ENCODE results near the gene FRAT2. TPM values are rescaled to one million over a fixed set of nuclear protein-coding genes. Genes with fewer than 3 reads are reported as not detected.
"Not testable (repeated sequence)": the region's sequence is repeated elsewhere in the genome, so short reads cannot be mapped to it uniquely, and the experiment has no call there.

The FRAT2 gene
- total RNA-seq, 4 donors from 2014 or later: 14.6 to 28.2 (median 23.3) TPM

DNA sequence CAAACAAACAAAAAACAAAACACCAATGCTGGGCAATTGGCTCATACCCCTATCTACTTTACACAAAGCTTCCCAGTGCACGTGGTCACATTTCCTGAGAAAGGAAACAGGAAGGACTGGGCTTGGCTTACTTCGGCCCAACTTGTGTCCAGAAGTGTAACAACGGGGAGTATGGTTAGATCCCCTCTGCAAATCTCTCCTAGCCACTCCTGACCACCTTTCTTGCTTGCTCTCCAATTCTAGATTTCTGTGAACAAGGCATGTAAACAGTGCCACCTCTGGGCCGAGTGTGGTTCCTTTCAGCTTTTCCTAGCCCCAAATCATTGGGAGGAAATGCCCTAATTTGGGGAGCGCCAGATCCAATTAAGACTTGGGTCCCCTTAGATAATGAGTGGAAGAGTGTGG is 21.0 kb upstream of the FRAT2 start:
- 46 to 52% methylated on average over 5 of the region's 5 CpGs for WGBS, 2 donors
- no peaks in the 10 kb centered on the region for H3K9me3 ChIP-seq
- peaks cover 0 to 49% (median 0%) of the 10 kb centered on the region in 3 donors for H3K36me3 ChIP-seq
- no peak overlapping the region for H3K27ac ChIP-seq
- H3K27me3 ChIP-seq: no peaks in the 10 kb centered on the region
- no peak overlapping the region for H3K4me3 ChIP-seq
- TF ChIP-seq EP300 (IDR thresholded peaks at IDR 0.05) (peak in 1 of 2 donors; percentile 23), POLR2A (IDR thresholded peaks at IDR 0.05) (no peak)
- TF ChIP-seq, protein P1, sequence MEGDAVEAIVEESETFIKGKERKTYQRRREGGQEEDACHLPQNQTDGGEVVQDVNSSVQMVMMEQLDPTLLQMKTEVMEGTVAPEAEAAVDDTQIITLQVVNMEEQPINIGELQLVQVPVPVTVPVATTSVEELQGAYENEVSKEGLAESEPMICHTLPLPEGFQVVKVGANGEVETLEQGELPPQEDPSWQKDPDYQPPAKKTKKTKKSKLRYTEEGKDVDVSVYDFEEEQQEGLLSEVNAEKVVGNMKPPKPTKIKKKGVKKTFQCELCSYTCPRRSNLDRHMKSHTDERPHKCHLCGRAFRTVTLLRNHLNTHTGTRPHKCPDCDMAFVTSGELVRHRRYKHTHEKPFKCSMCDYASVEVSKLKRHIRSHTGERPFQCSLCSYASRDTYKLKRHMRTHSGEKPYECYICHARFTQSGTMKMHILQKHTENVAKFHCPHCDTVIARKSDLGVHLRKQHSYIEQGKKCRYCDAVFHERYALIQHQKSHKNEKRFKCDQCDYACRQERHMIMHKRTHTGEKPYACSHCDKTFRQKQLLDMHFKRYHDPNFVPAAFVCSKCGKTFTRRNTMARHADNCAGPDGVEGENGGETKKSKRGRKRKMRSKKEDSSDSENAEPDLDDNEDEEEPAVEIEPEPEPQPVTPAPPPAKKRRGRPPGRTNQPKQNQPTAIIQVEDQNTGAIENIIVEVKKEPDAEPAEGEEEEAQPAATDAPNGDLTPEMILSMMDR (IDR thresholded peaks at IDR 0.05): peak in 4 of 5 experiments; percentile 13 to 61 (median 39)
- H3K4me1 ChIP-seq: peaks cover 0 to 11% (median 0%) of the 10 kb centered on the region in 4 donors
- DNase-seq (ENCODE audit: low spot score in 2 of 2): peak in 1 of 2 donors; percentile 31

DNA sequence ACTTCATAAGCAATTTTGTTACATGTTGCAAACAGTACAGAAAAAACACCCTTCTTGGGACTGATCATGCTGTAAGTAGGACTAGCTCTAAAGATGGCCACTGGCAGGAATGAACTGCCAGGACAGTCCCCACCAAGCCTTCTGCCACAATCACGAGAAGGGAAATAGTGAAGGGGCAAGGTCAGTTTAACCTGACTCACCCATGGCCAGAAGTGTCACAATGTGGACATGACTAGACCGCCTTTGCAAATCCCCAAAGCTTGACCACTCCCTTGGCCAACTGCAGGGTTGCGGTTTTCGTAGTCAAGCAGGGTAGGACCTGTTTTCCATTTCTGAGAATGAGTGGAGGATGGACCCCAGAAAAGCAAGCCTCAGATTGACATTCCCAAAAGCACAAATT is 19.4 kb upstream of the FRAT2 start:
- peaks cover 0 to 11% (median 0%) of the 10 kb centered on the region in 4 donors for H3K4me1 ChIP-seq
- H3K27me3 ChIP-seq: no peaks in the 10 kb centered on the region
- H3K4me3 ChIP-seq: no peak overlapping the region
- DNase-seq (ENCODE audit: low spot score in 2 of 2): no peak
- no peak overlapping the region for H3K27ac ChIP-seq
- 85 to 90% methylated on average over 4 of the region's 4 CpGs for WGBS, 2 donors
- TF ChIP-seq, protein P1 (IDR thresholded peaks at IDR 0.05): no peak
- TF ChIP-seq EP300 (IDR thresholded peaks at IDR 0.05): no peak
- no peak for TF ChIP-seq POLR2A (IDR thresholded peaks at IDR 0.05)
- H3K36me3 ChIP-seq: peaks cover 0 to 33% (median 0%) of the 10 kb centered on the region in 3 donors
- H3K9me3 ChIP-seq: no peaks in the 10 kb centered on the region

- H3K27me3 ChIP-seq: no peaks in the 10 kb centered on the region
- 91 to 95% methylated on average over 12 of the region's 12 CpGs for WGBS, 2 donors
- TF ChIP-seq POLR2A (IDR thresholded peaks at IDR 0.05): no peak
- no peak for TF ChIP-seq EP300 (IDR thresholded peaks at IDR 0.05)
- TF ChIP-seq, protein P1 (IDR thresholded peaks at IDR 0.05): no peak
Observed at GRCh38 chr10:97349752-97350513, 15.4 kb upstream of the FRAT2 start.

GRCh38 chr10:97347317-97347716 is 12.8 kb upstream of the FRAT2 start:
- no peak for DNase-seq (ENCODE audit: low spot score in 2 of 2)
- no peak for TF ChIP-seq EP300 (IDR thresholded peaks at IDR 0.05)
- TF ChIP-seq, protein P1 (IDR thresholded peaks at IDR 0.05): no peak
- no peak for TF ChIP-seq POLR2A (IDR thresholded peaks at IDR 0.05)
- no peaks in the 10 kb centered on the region for H3K36me3 ChIP-seq
- no peaks in the 10 kb centered on the region for H3K9me3 ChIP-seq
- 95 to 97% methylated on average over 4 of the region's 4 CpGs for WGBS, 2 donors
- no peak overlapping the region for H3K27ac ChIP-seq
- no peaks in the 10 kb centered on the region for H3K27me3 ChIP-seq
- H3K4me3 ChIP-seq: no peak overlapping the region
- no peaks in the 10 kb centered on the region for H3K4me1 ChIP-seq

More at GRCh38 chr10:97349752-97350513, 15.4 kb upstream of the FRAT2 start:
- H3K4me3 ChIP-seq: no peak overlapping the region
- no peaks in the 10 kb centered on the region for H3K36me3 ChIP-seq
- H3K9me3 ChIP-seq: no peaks in the 10 kb centered on the region
- no peak for DNase-seq (ENCODE audit: low spot score in 2 of 2)
- H3K4me1 ChIP-seq: no peaks in the 10 kb centered on the region
- no peak overlapping the region for H3K27ac ChIP-seq

GRCh38 chr10:97343664-97344063 is 9.1 kb upstream of the FRAT2 start:
- H3K4me3 ChIP-seq; H3K4me1 ChIP-seq; H3K36me3 ChIP-seq; H3K27me3 ChIP-seq; H3K27ac ChIP-seq; DNase-seq (ENCODE audit: low spot score in 2 of 2); H3K9me3 ChIP-seq: not testable (repeated sequence)
- 91 to 92% methylated on average over 6 of the region's 6 CpGs for WGBS, 2 donors

Measured in tibial nerve (tissue), 4 donors.